GM18867 (cell line): ENCODE data around the gene ATP6V1F.

ENCODE experiments used
- ATAC-seq: cut with Tn5 transposase; IDR thresholded peaks from one replicate; pipeline ENCODE4 v1.9.1; 2021; ENCODE audit warnings: mild to moderate bottlenecking, moderate library complexity; ENCODE audit not compliant: unreplicated experiment

Gene ATP6V1F

GRCh38 chr7:128835231-128835751 lies 27.4 kb upstream of the ATP6V1F start:
- ATAC-seq = no peak

- no peak for ATAC-seq
Observed at GRCh38 chr7:128835790-128836641, 26.6 kb upstream of the ATP6V1F start.

- ATAC-seq = no peak
Observed at GRCh38 chr7:128836729-128837348, 25.8 kb upstream of the ATP6V1F start.

- ATAC-seq = no peak
Observed at GRCh38 chr7:128837521-128837921, 25.1 kb upstream of the ATP6V1F start.

DNA sequence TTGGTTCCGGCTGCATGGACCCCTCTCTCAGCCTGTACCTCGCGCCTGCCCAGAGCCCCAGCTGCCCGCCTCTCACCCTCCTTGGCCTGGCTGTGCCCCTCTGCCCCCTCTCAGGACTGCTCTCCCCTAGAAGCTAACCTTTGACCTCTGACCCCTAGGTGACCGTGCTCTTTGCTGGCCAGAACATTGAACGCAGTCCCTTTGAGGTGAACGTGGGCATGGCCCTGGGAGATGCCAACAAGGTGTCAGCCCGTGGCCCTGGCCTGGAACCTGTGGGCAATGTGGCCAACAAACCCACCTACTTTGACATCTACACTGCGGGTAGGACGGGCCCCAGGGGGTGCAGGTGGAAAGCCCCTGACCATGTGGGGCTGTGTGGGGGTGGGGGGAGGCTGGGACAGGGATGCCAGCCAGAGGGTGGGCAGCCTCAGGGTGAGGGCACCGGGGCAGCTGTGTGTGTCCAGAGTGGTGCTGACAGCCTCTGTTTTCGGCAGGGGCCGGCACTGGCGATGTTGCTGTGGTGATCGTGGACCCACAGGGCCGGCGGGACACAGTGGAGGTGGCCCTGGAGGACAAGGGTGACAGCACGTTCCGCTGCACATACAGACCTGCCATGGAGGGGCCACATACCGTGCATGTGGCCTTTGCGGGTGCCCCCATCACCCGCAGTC lies 24.4 kb upstream of the ATP6V1F start:
- no peak for ATAC-seq

GRCh38 chr7:128838981-128839731 lies 23.5 kb upstream of the ATP6V1F start:
- ATAC-seq = no peak

DNA sequence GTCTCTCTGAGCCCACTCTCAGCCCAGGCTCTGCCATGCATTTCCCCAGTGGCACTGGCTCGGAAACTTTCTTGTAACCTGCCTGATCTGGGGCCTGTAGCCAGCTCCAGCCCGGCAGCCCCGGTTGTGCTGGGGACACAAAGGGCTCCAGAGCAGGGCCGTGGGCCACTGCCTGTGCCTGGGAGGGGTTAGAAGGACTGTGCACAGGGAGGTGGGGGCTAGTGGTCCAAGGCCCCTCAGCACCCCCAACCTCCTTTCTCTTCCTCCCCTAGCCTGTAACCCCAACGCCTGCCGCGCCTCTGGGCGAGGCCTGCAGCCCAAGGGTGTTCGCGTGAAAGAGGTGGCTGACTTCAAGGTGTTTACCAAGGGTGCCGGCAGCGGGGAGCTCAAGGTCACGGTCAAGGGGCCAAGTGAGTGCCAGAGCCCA lies 22.9 kb upstream of the ATP6V1F start:
- no peak for ATAC-seq

- ATAC-seq = no peak
Observed at GRCh38 chr7:128840326-128841170, 22.1 kb upstream of the ATP6V1F start.

DNA sequence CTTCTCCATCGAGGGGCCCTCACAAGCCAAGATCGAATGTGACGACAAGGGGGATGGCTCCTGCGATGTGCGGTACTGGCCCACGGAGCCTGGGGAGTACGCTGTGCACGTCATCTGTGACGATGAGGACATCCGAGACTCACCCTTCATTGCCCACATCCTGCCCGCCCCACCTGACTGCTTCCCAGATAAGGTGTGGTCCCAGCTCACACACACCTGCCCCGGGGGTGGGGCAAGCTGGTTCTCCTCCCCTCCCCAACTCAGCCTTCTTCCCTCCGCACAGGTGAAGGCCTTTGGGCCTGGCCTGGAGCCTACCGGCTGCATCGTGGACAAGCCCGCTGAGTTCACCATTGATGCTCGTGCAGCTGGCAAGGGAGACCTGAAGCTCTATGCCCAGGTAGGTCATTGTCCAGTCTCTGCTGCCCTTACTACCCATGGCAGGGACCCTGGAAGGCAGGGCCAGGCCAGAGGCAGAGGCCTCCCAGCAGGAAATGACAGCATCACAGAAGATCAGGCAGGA lies 21.4 kb upstream of the ATP6V1F start:
- ATAC-seq = no peak

- no peak for ATAC-seq
Observed at GRCh38 chr7:128841921-128842673, 20.6 kb upstream of the ATP6V1F start.

DNA sequence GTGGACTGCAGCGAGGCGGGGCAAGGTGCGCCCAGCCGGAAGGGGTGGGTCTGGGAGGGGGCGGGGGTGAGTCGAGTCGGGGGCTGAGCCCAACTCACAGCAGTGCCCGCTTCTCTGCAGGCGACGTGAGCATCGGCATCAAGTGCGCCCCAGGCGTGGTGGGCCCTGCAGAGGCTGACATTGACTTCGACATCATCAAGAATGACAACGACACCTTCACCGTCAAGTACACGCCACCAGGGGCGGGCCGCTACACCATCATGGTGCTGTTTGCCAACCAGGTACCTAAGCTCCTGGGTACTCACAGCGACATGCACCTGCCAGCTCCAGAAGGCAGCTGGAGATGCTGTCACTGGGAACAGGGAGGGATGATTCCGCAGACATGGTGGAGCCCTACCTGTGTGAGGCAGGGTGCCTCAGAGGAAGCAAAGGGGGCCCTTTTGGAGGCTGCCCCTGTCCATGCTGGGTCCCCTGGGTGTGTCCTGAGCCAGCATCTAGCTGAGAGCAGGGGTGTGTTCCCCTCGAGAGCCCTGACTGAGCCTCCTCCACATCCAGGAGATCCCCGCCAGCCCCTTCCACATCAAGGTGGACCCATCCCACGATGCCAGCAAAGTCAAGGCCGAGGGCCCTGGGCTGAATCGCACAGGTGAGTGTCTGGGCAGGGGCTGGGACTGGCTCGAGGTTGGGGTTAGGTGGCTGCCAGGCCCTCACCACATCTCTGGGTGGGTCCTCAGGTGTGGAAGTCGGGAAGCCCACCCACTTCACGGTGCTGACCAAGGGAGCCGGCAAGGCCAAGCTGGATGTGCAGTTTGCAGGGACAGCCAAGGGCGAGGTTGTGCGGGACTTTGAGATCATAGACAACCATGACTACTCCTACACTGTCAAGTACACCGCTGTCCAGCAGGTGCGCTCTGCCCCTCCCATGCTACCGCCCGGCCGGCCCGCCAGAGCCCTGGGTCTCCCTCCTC lies 19.7 kb upstream of the ATP6V1F start:
- no peak for ATAC-seq

GRCh38 chr7:128843938-128844621 lies 18.6 kb upstream of the ATP6V1F start:
- ATAC-seq = no peak

DNA sequence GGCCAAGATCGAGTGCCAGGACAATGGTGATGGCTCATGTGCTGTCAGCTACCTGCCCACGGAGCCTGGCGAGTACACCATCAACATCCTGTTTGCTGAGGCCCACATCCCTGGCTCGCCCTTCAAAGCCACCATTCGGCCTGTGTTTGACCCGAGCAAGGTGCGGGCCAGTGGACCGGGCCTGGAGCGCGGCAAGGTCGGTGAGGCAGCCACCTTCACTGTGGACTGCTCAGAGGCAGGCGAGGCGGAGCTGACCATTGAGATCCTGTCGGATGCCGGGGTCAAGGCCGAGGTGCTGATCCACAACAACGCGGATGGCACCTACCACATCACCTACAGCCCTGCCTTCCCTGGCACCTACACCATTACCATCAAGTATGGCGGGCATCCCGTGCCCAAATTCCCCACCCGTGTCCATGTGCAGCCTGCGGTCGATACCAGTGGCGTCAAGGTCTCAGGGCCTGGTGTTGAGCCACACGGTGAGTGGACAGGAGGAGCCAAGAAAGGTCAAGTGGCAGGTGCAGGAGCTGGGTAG lies 17.8 kb upstream of the ATP6V1F start:
- ATAC-seq = no peak

GRCh38 chr7:128845475-128845874 lies 17.2 kb upstream of the ATP6V1F start:
- ATAC-seq = no peak

GRCh38 chr7:128845987-128846386 lies 16.7 kb upstream of the ATP6V1F start:
- no peak for ATAC-seq

- ATAC-seq = no peak
Observed at GRCh38 chr7:128846781-128847444, 15.7 kb upstream of the ATP6V1F start.
